GM23338 (cell line): Measurements from ENCODE around the gene RNF166. TPM values are rescaled to one million over a fixed set of nuclear protein-coding genes. Genes with fewer than 3 reads are reported as not detected.

Experiments
- ATAC-seq: fragments of 200-7000 bp; cut with Tn5 transposase; 3 replicates; pipeline ENCODE4 v1.9.1; 2020
- DNase-seq: peaks from one replicate; pipeline ENCODE4 v3.0.0-alpha.2; 2015; ENCODE audit warnings: low spot score
- H2AFZ ChIP-seq: fragments of 200-600 bp; sonication (generic); 2 replicates; pipeline ENCODE4 v1.8.0; 2016; ENCODE audit warnings: antibody characterized with exemption, mild to moderate bottlenecking, moderate library complexity
- H3F3A ChIP-seq: fragments of 200-600 bp; sonication (generic); replicated peaks from 2 replicates; pipeline ENCODE4 v1.8.0; 2017; ENCODE audit warnings: antibody characterized with exemption, mixed run types, low read depth
- H3K27ac ChIP-seq: fragments of 200-600 bp; sonication (generic); 2 replicates; pipeline ENCODE4 v1.6.1; 2016; ENCODE audit warnings: low read depth
- H3K27me3 ChIP-seq: fragments of 200-600 bp; sonication (generic); 2 replicates; pipeline ENCODE4 v1.8.0; 2016; ENCODE audit warnings: mild to moderate bottlenecking, mixed run types, moderate library complexity; ENCODE audit not compliant: insufficient read depth
- H3K36me3 ChIP-seq: fragments of 200-600 bp; sonication (generic); 2 replicates; pipeline ENCODE4 v1.8.0; 2016; ENCODE audit warnings: mild to moderate bottlenecking; ENCODE audit not compliant: insufficient read depth
- H3K4me1 ChIP-seq: fragments of 200-600 bp; sonication (generic); 2 replicates; pipeline ENCODE4 v1.8.0; 2016; ENCODE audit warnings: mild to moderate bottlenecking, moderate library complexity; ENCODE audit not compliant: insufficient read depth
- H3K4me2 ChIP-seq: fragments of 200-600 bp; sonication (generic); 2 replicates; pipeline ENCODE4 v1.7.1; 2017; ENCODE audit warnings: mixed run types
- H3K4me3 ChIP-seq: fragments of 200-600 bp; sonication (generic); 2 replicates; pipeline ENCODE4 v1.6.1; 2016; ENCODE audit warnings: mixed run types
- H3K79me2 ChIP-seq: fragments of 200-600 bp; sonication (generic); replicated peaks from 2 replicates; pipeline ENCODE4 v1.8.0; 2017; ENCODE audit warnings: mild to moderate bottlenecking; ENCODE audit not compliant: insufficient read depth
- H3K9me2 ChIP-seq: fragments of 200-600 bp; sonication (generic); 2 replicates; pipeline ENCODE4 v1.8.0; 2017; ENCODE audit not compliant: insufficient read depth
- H4K20me1 ChIP-seq: fragments of 200-600 bp; sonication (generic); replicated peaks from 2 replicates; pipeline ENCODE4 v1.8.0; 2017; ENCODE audit warnings: mild to moderate bottlenecking; ENCODE audit not compliant: insufficient read depth
- H3K27ac Mint-ChIP-seq: 2 replicates; pipeline ENCODE4 v1.8.0; 2020; ENCODE audit warnings: inconsistent platforms, mild to moderate bottlenecking, moderate library complexity, mixed read lengths
- H3K27me3 Mint-ChIP-seq: 3 replicates; pipeline ENCODE4 v1.8.0; 2022; ENCODE audit warnings: low read depth, mild to moderate bottlenecking, moderate library complexity, mixed read lengths, inconsistent platforms; ENCODE audit not compliant: insufficient read depth, poor library complexity
- H3K36me3 Mint-ChIP-seq: 3 replicates; pipeline ENCODE4 v1.8.0; 2021; ENCODE audit warnings: low read depth, mild to moderate bottlenecking, inconsistent platforms, moderate library complexity, mixed read lengths
- H3K4me1 Mint-ChIP-seq: 3 replicates; pipeline ENCODE4 v1.8.0; 2020; ENCODE audit warnings: mild to moderate bottlenecking, inconsistent platforms, mixed read lengths
- H3K4me3 Mint-ChIP-seq: 3 replicates; pipeline ENCODE4 v1.8.0; 2021; ENCODE audit warnings: moderate library complexity, mild to moderate bottlenecking, inconsistent platforms, mixed read lengths
- H3K9me3 Mint-ChIP-seq: 3 replicates; pipeline ENCODE4 v1.8.0; 2020; ENCODE audit warnings: moderate library complexity, mild to moderate bottlenecking, inconsistent platforms, mixed read lengths
- CREB1 ChIP-seq: fragments of 250-450 bp; sonication (Bioruptor Pico); IDR thresholded peaks from 2 replicates; pipeline ENCODE4 v1.5.0; 2020; ENCODE audit warnings: low read depth, mild to moderate bottlenecking, moderate library complexity
- EZH2 ChIP-seq: fragments of 200-600 bp; sonication (generic); IDR thresholded peaks from one replicate; pipeline ENCODE4 v1.8.0; 2017; ENCODE audit warnings: antibody characterized with exemption, mild to moderate bottlenecking, low read depth; ENCODE audit not compliant: unreplicated experiment
- EZH2phosphoT487 ChIP-seq: fragments of 200-600 bp; sonication (generic); IDR thresholded peaks from one replicate; pipeline ENCODE4 v1.8.1; 2018; ENCODE audit warnings: antibody characterized with exemption; ENCODE audit not compliant: unreplicated experiment
- JUNB ChIP-seq: IDR thresholded peaks from one replicate; pipeline ENCODE4 v1.6.1; 2016; ENCODE audit warnings: antibody characterized with exemption; ENCODE audit not compliant: unreplicated experiment
- NANOG ChIP-seq: IDR thresholded peaks from 2 replicates; pipeline ENCODE4 v1.6.1; 2016; ENCODE audit warnings: antibody characterized with exemption, borderline replicate concordance
- POLR2AphosphoS5 ChIP-seq: IDR thresholded peaks from 2 replicates; pipeline ENCODE4 v1.6.1; 2016; ENCODE audit warnings: antibody characterized with exemption, low read depth
- STAT1 ChIP-seq: IDR thresholded peaks from one replicate; pipeline ENCODE4 v1.6.1; 2016; ENCODE audit warnings: antibody characterized with exemption; ENCODE audit not compliant: unreplicated experiment
- ZNF114 ChIP-seq: fragments of 250-450 bp; sonication (Bioruptor Pico); IDR thresholded peaks from 2 replicates; pipeline ENCODE4 v1.5.0; 2020; ENCODE audit warnings: mild to moderate bottlenecking, moderate library complexity
- ZNF331 ChIP-seq: fragments of 250-450 bp; sonication (Bioruptor Pico); IDR thresholded peaks from 2 replicates; pipeline ENCODE4 v1.5.0; 2020; ENCODE audit warnings: low read depth, mild to moderate bottlenecking, moderate library complexity
- polyA plus RNA-seq: library from polyadenylated mRNA; unstranded; fragments of >200 nt; fragmentation: Nextera tagmentation; extraction: Ambion mirVana; gene quantifications from 2 replicates; pipeline ENCODE4 v1.2.1, GENCODE V29; 2016
- total RNA-seq: library from RNA; depleted of rRNA; stranded (reverse); fragments of >200 nt; shearing (Covaris generic); gene quantifications from 2 replicates; pipeline ENCODE4 v1.2.3, GENCODE V29; 2014
- TF ChIP-seq, protein P1 (sequence below): IDR thresholded peaks from one replicate; pipeline ENCODE4 v1.6.1; 2018; ENCODE audit warnings: antibody characterized with exemption; ENCODE audit not compliant: unreplicated experiment
- TF ChIP-seq, protein P2 (sequence below): IDR thresholded peaks from 2 replicates; pipeline ENCODE4 v1.6.1; 2016; ENCODE audit warnings: antibody characterized with exemption
- TF ChIP-seq, protein P3 (sequence below): fragments of 250-450 bp; sonication (Bioruptor Pico); IDR thresholded peaks from 2 replicates; pipeline ENCODE4 v1.5.0; 2020; ENCODE audit warnings: mild to moderate bottlenecking, moderate library complexity
- TF ChIP-seq, protein P4 (sequence below), 2 experiments: fragments of 200-600 bp in 1 of 2; sonication (generic) in 1 of 2; conservative IDR thresholded peaks; 2 replicates each; pipeline versions ENCODE4 v1.5.1 to v1.6.1; 2016 to 2017; ENCODE audit warnings: antibody characterized with exemption in 2 of 2, low read depth in 2 of 2, mild to moderate bottlenecking in 2 of 2, moderate library complexity in 1 of 2

The RNF166 gene
- total and polyA plus RNA-seq, 2 experiments from 2014 or later = 24.9 to 43.4 TPM

DNA sequence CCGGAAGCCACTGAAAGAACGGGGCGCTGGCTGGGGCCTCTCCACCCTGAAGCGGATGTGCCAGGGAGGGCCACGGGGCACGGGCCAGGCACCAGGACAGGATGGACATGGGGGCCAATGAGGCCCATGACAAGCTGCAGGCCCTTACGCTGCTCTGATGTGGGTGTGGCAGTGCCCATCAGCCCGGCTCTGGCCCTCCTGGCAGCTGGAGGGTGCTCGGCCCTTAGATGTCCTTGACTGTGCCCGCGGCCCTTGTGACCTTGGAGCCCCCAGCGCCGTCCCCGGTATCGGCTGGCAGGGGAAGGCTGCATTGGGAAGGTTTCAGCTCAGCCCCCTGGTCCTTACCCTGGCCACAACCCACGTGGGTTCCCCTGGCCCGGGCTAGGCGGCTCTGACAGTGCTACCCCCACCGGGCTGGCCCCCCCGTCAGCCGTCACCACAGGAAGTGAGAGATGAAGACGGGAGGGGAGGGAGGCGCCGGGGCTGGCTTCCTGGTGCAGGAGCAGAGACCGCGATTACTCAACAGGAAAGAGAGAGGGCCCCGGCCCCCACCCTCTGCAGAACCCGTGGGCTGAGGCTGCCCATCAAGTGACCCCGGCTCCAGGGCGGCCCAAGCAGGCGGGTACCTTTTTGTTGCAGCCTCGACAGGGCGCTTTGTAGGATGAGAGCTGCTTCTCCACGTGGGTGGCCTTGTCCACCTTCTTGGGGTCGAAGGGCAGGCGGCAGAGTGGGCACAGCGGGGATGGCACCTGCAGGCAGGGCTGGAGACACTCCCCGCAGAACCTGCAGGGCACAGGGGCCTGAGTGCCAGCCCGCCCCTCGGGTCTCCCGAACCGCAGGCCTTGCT, 5.3 kb downstream of the RNF166 start:
- TF ChIP-seq ZNF114 (CRISPR knock-in tag) (no peak), NANOG (no peak), ZNF331 (no peak), EZH2 (no peak), CREB1 (CRISPR knock-in tag) (no peak), POLR2AphosphoS5 (no peak), STAT1 (no peak), JUNB (no peak), EZH2phosphoT487 (no peak)
- TF ChIP-seq, protein P1, sequence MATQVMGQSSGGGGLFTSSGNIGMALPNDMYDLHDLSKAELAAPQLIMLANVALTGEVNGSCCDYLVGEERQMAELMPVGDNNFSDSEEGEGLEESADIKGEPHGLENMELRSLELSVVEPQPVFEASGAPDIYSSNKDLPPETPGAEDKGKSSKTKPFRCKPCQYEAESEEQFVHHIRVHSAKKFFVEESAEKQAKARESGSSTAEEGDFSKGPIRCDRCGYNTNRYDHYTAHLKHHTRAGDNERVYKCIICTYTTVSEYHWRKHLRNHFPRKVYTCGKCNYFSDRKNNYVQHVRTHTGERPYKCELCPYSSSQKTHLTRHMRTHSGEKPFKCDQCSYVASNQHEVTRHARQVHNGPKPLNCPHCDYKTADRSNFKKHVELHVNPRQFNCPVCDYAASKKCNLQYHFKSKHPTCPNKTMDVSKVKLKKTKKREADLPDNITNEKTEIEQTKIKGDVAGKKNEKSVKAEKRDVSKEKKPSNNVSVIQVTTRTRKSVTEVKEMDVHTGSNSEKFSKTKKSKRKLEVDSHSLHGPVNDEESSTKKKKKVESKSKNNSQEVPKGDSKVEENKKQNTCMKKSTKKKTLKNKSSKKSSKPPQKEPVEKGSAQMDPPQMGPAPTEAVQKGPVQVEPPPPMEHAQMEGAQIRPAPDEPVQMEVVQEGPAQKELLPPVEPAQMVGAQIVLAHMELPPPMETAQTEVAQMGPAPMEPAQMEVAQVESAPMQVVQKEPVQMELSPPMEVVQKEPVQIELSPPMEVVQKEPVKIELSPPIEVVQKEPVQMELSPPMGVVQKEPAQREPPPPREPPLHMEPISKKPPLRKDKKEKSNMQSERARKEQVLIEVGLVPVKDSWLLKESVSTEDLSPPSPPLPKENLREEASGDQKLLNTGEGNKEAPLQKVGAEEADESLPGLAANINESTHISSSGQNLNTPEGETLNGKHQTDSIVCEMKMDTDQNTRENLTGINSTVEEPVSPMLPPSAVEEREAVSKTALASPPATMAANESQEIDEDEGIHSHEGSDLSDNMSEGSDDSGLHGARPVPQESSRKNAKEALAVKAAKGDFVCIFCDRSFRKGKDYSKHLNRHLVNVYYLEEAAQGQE = no peak
- TF ChIP-seq, protein P2, sequence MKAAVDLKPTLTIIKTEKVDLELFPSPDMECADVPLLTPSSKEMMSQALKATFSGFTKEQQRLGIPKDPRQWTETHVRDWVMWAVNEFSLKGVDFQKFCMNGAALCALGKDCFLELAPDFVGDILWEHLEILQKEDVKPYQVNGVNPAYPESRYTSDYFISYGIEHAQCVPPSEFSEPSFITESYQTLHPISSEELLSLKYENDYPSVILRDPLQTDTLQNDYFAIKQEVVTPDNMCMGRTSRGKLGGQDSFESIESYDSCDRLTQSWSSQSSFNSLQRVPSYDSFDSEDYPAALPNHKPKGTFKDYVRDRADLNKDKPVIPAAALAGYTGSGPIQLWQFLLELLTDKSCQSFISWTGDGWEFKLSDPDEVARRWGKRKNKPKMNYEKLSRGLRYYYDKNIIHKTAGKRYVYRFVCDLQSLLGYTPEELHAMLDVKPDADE = no peak
- TF ChIP-seq, protein P3, sequence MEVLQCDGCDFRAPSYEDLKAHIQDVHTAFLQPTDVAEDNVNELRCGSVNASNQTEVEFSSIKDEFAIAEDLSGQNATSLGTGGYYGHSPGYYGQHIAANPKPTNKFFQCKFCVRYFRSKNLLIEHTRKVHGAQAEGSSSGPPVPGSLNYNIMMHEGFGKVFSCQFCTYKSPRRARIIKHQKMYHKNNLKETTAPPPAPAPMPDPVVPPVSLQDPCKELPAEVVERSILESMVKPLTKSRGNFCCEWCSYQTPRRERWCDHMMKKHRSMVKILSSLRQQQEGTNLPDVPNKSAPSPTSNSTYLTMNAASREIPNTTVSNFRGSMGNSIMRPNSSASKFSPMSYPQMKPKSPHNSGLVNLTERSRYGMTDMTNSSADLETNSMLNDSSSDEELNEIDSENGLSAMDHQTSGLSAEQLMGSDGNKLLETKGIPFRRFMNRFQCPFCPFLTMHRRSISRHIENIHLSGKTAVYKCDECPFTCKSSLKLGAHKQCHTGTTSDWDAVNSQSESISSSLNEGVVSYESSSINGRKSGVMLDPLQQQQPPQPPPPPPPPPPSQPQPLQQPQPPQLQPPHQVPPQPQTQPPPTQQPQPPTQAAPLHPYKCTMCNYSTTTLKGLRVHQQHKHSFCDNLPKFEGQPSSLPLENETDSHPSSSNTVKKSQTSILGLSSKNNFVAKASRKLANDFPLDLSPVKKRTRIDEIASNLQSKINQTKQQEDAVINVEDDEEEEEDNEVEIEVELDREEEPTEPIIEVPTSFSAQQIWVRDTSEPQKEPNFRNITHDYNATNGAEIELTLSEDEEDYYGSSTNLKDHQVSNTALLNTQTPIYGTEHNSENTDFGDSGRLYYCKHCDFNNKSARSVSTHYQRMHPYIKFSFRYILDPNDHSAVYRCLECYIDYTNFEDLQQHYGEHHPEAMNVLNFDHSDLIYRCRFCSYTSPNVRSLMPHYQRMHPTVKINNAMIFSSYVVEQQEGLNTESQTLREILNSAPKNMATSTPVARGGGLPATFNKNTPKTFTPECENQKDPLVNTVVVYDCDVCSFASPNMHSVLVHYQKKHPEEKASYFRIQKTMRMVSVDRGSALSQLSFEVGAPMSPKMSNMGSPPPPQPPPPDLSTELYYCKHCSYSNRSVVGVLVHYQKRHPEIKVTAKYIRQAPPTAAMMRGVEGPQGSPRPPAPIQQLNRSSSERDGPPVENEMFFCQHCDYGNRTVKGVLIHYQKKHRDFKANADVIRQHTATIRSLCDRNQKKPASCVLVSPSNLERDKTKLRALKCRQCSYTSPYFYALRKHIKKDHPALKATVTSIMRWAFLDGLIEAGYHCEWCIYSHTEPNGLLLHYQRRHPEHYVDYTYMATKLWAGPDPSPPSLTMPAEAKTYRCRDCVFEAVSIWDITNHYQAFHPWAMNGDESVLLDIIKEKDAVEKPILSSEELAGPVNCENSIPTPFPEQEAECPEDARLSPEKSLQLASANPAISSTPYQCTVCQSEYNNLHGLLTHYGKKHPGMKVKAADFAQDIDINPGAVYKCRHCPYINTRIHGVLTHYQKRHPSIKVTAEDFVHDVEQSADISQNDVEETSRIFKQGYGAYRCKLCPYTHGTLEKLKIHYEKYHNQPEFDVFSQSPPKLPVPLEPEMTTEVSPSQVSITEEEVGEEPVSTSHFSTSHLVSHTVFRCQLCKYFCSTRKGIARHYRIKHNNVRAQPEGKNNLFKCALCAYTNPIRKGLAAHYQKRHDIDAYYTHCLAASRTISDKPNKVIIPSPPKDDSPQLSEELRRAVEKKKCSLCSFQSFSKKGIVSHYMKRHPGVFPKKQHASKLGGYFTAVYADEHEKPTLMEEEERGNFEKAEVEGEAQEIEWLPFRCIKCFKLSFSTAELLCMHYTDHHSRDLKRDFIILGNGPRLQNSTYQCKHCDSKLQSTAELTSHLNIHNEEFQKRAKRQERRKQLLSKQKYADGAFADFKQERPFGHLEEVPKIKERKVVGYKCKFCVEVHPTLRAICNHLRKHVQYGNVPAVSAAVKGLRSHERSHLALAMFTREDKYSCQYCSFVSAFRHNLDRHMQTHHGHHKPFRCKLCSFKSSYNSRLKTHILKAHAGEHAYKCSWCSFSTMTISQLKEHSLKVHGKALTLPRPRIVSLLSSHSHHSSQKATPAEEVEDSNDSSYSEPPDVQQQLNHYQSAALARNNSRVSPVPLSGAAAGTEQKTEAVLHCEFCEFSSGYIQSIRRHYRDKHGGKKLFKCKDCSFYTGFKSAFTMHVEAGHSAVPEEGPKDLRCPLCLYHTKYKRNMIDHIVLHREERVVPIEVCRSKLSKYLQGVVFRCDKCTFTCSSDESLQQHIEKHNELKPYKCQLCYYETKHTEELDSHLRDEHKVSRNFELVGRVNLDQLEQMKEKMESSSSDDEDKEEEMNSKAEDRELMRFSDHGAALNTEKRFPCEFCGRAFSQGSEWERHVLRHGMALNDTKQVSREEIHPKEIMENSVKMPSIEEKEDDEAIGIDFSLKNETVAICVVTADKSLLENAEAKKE (CRISPR knock-in tag) = no peak
- TF ChIP-seq, protein P4, sequence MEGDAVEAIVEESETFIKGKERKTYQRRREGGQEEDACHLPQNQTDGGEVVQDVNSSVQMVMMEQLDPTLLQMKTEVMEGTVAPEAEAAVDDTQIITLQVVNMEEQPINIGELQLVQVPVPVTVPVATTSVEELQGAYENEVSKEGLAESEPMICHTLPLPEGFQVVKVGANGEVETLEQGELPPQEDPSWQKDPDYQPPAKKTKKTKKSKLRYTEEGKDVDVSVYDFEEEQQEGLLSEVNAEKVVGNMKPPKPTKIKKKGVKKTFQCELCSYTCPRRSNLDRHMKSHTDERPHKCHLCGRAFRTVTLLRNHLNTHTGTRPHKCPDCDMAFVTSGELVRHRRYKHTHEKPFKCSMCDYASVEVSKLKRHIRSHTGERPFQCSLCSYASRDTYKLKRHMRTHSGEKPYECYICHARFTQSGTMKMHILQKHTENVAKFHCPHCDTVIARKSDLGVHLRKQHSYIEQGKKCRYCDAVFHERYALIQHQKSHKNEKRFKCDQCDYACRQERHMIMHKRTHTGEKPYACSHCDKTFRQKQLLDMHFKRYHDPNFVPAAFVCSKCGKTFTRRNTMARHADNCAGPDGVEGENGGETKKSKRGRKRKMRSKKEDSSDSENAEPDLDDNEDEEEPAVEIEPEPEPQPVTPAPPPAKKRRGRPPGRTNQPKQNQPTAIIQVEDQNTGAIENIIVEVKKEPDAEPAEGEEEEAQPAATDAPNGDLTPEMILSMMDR (conservative IDR thresholded peaks at IDR 0.05; ENCODE audit: low read depth in 2 of 2) = no peak
- Histone ChIP-seq H4K20me1 (peaks cover 5% of the 10 kb centered on the region; the same call in 1 of the 2 replicates), H3F3A (no peaks in the 10 kb centered on the region), H3K27ac (no peak overlapping the region), H3K4me3 (no peak overlapping the region), H3K9me2 (no peaks in the 10 kb centered on the region), H3K79me2 (peaks cover 18% of the 10 kb centered on the region), H2AFZ (no peak overlapping the region), H3K36me3 (no peaks in the 10 kb centered on the region), H3K27me3 (no peaks in the 10 kb centered on the region), H3K4me2 (no peak overlapping the region), H3K4me1 (no peaks in the 10 kb centered on the region)
- Mint-ChIP-seq H3K4me1 (peaks cover 12% of the 10 kb centered on the region), H3K4me3 (no peak overlapping the region), H3K27me3 (peaks cover 6% of the 10 kb centered on the region), H3K9me3 (no peaks in the 10 kb centered on the region), H3K36me3 (no peaks in the 10 kb centered on the region; the same call in 2 of the 3 replicates), H3K27ac (no peak overlapping the region)
- ATAC-seq (no peak), DNase-seq (no peak)
